Subcutaneous abdominal adipose tissue (tissue), 5 donors: Measurements from ENCODE around the gene STAP2.

Experiments
- H3K27ac ChIP-seq: one replicate; pipeline ENCODE4 v1.7.0; 2013; ENCODE audit warnings: low read depth, mild to moderate bottlenecking, inconsistent platforms, low read length, moderate library complexity
- H3K27me3 ChIP-seq, 5 donors: one replicate each; pipeline ENCODE4 v1.7.0; 2013; ENCODE audit warnings: low read length in 5 of 5, inconsistent platforms in 1 of 5; ENCODE audit not compliant: control insufficient read depth in 5 of 5, insufficient read depth in 4 of 5
- H3K36me3 ChIP-seq, 5 donors: one replicate each; pipeline ENCODE4 v1.7.0; 2013; ENCODE audit warnings: low read length in 5 of 5; ENCODE audit not compliant: control insufficient read depth in 5 of 5, insufficient read depth in 5 of 5
- H3K4me1 ChIP-seq, 5 donors: one replicate each; pipeline ENCODE4 v1.7.0; 2013; ENCODE audit warnings: low read length in 5 of 5, mild to moderate bottlenecking in 3 of 5, moderate library complexity in 1 of 5; ENCODE audit not compliant: control insufficient read depth in 5 of 5, insufficient read depth in 5 of 5
- H3K4me3 ChIP-seq, 5 donors: one replicate each; pipeline ENCODE4 v1.7.0; 2013; ENCODE audit warnings: low read length in 5 of 5, low read depth in 1 of 5
- H3K9ac ChIP-seq, 5 donors: one replicate each; pipeline ENCODE4 v1.7.0; 2013; ENCODE audit warnings: low read length in 5 of 5, mild to moderate bottlenecking in 4 of 5, moderate library complexity in 3 of 5
- H3K9me3 ChIP-seq, 5 donors: one replicate each; pipeline ENCODE4 v1.7.0; 2013; ENCODE audit warnings: low read length in 5 of 5; ENCODE audit not compliant: control insufficient read depth in 5 of 5
- donor health status: healthy.
- donor health status: healthy.
- donor health status: healthy.
- donor health status: healthy.
- donor health status: healthy.

The STAP2 gene

GRCh38 chr19:4376028-4376670, 37.5 kb upstream of the STAP2 start:
- Histone ChIP-seq H3K27ac (peak overlapping the region; percentile 95), H3K36me3 (peaks cover 0 to 22% (median 2%) of the 10 kb centered on the region in 5 donors), H3K4me3 (no peak overlapping the region), H3K27me3 (no peaks in the 10 kb centered on the region), H3K9me3 (no peaks in the 10 kb centered on the region), H3K4me1 (peaks cover 32 to 91% (median 89%) of the 10 kb centered on the region in 5 donors), H3K9ac (no peak overlapping the region)

DNA sequence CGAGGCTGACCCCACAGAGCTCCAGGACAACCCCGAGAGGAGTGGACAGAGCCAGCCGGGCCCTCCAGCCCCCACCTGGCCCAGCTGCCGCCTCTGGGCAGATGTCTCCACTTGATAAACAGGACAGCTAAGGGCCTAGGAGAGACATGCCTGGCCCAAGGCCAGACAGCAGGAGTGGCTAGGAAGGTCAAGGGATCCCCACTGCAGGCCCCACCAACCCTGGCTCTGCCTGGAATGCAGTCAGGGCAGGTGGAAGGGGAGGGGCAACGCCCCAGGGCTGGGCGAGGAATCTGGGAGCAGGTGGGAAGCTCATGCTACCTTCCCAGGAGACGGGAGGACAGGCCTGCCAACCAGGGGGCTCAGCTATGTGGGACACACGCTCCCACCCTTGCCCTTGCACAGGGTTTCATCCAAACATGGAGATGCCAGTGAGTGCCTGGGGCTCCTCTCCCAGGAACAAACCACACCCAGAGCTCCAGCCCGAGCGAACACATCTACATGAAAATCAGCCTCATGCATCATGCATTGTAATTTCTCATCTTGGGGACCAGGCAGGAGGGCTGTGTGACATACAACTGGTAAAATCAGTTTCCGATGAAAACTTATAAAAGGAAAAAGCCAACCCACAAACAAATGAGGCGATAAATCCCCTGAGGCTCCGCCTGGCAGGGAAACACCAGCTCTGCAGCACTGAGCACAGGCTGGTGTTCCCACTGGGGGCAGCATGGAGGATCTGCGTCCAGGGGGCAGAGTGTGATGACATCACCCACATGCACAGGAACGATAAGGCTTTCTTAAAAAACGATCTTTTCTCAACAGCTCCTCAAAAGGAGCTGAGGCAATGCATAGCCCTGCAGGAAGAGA, 36.8 kb upstream of the STAP2 start:
- Histone ChIP-seq H3K36me3 (peaks cover 0 to 25% (median 2%) of the 10 kb centered on the region in 5 donors), H3K4me1 (peaks cover 34 to 91% (median 89%) of the 10 kb centered on the region in 5 donors), H3K27ac (peak overlapping the region; percentile 95), H3K9ac (peak overlapping the region in 3 of 5 donors; percentile 41 to 52 (median 49)), H3K4me3 (peak overlapping the region in 1 of 5 donors; percentile 26), H3K27me3 (no peaks in the 10 kb centered on the region), H3K9me3 (no peaks in the 10 kb centered on the region)

DNA sequence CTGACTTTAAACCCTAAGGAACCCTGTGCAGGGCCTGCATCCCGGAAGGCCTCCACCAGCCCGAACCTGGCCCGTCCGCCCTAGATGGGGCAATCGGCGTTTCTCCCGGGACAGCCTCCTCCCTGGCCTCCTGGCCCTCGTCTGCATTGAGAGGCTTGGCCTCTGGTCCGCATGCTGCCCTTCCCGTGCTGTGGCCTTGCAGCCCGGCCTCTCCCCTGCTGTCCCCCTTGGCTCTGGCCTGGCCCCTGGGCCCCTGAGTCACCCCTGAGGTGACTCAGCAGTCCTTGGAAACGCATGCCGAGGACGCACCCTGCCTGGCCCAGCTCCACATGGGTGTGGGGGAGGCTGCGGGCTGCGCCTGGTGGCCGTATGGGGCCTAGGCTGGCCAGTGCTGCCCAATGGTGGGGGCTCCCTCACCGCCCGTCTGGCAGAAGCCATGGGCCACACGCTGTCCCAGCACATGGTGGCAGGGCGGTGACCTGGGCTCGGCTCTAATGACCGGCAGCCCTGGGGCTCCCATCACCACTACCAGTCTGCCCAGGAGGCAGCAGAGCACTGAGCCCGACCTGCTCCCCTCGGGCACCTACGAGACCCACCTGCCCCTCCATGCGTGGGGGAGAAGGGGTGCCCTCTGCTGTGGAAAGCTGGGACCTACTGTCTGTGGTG, 36.0 kb upstream of the STAP2 start:
- Histone ChIP-seq H3K36me3 (peaks cover 0 to 25% (median 2%) of the 10 kb centered on the region in 5 donors), H3K4me3 (peak overlapping the region in 2 of 5 donors; percentile 17 to 26), H3K9ac (peak overlapping the region; percentile 34 to 78 (median 56)), H3K4me1 (peaks cover 33 to 91% (median 89%) of the 10 kb centered on the region in 5 donors), H3K27ac (peak overlapping the region; percentile 95), H3K27me3 (no peaks in the 10 kb centered on the region), H3K9me3 (no peaks in the 10 kb centered on the region)

DNA sequence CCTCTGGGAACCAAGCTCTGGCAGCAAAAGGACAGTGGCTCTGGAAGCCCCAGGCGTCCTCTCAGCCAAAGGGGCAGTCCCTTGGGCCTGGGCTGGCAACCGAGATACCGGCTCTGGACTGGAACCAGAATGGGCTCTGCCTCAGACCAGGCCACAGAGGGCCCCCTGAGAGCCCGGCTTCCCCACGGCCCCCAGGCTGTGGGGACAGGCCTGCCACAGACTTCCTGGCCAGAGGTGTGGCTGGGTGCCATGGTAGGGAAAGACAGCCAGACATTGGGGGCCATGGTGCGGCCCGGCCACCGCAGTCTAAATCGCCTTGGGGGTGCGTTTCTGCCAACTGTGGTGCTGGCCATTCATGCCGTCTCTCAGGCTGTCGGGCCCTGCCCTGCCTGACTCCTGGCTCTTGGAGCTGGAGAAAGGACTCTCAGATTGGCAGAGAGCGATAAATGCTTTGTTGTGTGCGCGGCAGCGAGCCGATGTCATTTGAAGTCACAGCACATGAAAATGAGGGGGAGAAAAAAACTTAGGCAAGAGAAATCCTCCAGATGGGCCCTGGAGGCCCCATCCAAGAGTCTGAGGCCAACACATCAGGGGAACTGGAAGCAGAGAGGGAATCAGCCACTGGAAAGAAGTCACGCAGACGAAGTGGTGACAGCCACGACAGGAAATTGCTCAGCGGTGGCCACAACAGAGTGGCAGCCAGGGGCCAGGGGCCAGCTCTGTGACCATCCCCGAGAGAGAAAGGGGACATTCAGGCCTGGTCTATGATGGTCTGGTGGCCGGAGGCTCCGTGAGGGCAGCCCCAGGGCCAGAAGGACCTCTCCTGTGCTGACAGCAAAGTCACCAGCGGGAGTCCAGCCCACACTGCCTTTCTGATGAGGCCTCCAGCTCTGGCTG, 35.2 kb upstream of the STAP2 start:
- Histone ChIP-seq H3K36me3 (peaks cover 0 to 25% (median 2%) of the 10 kb centered on the region in 5 donors), H3K9me3 (no peaks in the 10 kb centered on the region), H3K4me3 (peak overlapping the region in 3 of 5 donors; percentile 10 to 18 (median 17)), H3K27me3 (no peaks in the 10 kb centered on the region), H3K4me1 (peaks cover 34 to 91% (median 89%) of the 10 kb centered on the region in 5 donors), H3K9ac (peak overlapping the region; percentile 42 to 78 (median 56)), H3K27ac (peak overlapping the region; percentile 95)

DNA sequence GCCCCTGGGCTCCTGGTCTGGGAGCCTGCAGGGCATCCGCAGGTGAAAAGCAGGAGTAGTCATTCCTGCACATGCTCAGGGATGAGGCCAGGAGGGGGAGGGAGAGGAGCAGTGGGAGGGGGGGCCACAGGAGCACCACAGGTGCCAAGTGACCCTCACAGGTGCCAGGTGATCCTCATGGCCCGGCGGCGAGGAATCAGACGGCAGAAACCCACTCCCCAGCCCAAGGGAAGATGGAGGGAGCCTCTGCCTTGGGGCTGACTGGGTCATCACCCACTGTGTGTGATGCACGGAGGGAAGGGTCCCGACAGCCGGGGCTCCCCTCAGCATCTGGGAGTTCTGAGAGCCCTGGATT, 34.4 kb upstream of the STAP2 start:
- Histone ChIP-seq H3K4me3 (no peak overlapping the region), H3K9ac (peak overlapping the region; percentile 5 to 78 (median 56)), H3K27ac (peak overlapping the region; percentile 95), H3K4me1 (peaks cover 36 to 98% (median 95%) of the 10 kb centered on the region in 5 donors), H3K36me3 (peaks cover 0 to 23% (median 3%) of the 10 kb centered on the region in 5 donors), H3K27me3 (no peaks in the 10 kb centered on the region), H3K9me3 (no peaks in the 10 kb centered on the region)

DNA sequence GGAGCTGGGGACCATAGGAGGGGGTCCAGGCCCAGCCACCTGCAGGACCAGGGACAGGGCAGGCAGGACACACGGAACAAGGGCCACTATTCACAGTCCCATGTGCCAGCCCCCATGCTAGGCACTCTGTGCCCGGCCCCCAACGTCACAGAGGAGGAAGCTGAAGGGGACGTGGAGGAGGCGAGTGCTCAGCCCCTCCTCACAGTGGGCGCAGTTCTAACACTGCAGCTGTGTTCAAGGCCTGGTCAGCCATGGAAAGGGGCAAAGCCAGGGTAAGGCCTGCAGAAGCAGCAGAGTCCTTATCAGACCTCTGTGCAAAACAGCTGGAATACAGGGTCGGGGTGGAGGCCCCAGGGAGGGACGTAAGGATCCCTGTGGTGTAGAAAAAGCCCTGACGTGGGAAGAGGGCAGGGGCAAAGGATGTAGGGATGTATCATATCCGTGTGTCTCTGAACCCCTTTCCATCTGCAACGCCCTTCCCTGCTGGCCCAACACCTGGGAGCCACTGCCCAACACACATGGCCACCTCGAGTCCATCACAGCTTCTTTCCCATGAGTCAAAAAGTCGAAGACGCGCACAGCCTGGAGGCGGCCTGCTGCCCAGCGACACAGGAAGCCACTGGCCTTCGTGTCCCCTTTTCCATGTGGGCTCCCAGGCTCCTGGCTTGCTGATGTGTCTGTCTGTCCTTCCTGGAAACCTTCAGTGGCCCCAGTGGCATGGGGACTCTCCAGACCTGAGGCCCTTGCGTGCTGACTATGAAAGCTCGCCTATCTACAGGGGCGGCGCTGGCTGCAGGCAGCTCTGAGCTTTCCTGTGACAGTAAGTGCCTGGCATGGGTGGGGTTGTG, 33.8 kb upstream of the STAP2 start:
- Histone ChIP-seq H3K36me3 (peaks cover 0 to 23% (median 5%) of the 10 kb centered on the region in 5 donors), H3K27ac (peak overlapping the region; percentile 95), H3K4me3 (no peak overlapping the region), H3K9me3 (no peaks in the 10 kb centered on the region), H3K4me1 (peaks cover 36 to 100% (median 99%) of the 10 kb centered on the region in 5 donors), H3K9ac (peak overlapping the region in 2 of 5 donors; percentile 5 to 68), H3K27me3 (no peaks in the 10 kb centered on the region)

- H3K4me1 ChIP-seq: peaks cover 35 to 94% (median 91%) of the 10 kb centered on the region in 5 donors
- H3K27ac ChIP-seq: peak overlapping the region; percentile 46
- H3K36me3 ChIP-seq: peaks cover 0 to 21% (median 9%) of the 10 kb centered on the region in 5 donors
- H3K27me3 ChIP-seq: no peaks in the 10 kb centered on the region
- H3K9ac ChIP-seq: peak overlapping the region in 3 of 5 donors; percentile 22 to 68 (median 36)
- no peaks in the 10 kb centered on the region for H3K9me3 ChIP-seq
- H3K4me3 ChIP-seq: no peak overlapping the region
These were observed 32.9 kb upstream of the STAP2 start for GRCh38 chr19:4371247-4372164.

DNA sequence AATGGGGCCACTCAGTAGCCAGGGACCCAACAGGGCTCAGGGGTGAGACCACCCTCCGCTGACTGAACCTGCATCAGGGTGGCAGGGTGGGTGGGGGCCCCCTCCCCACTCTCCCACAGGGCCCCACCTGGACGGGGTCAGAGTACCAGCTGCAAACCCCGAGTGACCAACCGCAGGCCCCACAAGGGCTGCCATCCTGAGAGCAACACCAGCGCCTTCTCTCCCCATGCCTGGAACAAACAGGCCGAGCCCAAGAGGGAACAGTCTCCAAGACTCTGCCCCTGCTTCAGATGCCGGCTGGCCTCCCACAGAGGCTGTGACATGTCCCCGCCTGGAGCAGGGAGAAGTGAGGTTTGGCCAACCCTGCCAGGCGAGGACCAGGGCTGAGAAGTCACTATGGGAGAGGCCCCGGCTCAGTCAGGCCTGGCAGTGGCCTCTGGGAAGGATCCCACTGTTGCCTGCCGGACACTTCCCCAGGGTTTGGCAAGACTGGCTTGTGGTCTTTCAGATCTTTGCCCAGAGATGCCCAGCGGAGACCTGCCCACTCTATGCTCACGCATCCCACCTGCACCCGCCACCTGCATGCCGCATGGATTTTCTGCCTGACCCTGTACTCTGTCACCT, 31.9 kb upstream of the STAP2 start:
- H3K9me3 ChIP-seq: no peaks in the 10 kb centered on the region
- peak overlapping the region; percentile 46 for H3K27ac ChIP-seq
- peaks cover 0 to 31% (median 19%) of the 10 kb centered on the region in 5 donors for H3K36me3 ChIP-seq
- peak overlapping the region in 2 of 5 donors; percentile 48 to 58 for H3K4me3 ChIP-seq
- H3K27me3 ChIP-seq: no peaks in the 10 kb centered on the region
- peaks cover 29 to 84% (median 81%) of the 10 kb centered on the region in 5 donors for H3K4me1 ChIP-seq
- peak overlapping the region in 2 of 5 donors; percentile 39 to 53 for H3K9ac ChIP-seq
